NCI-H2227 (cell line): ENCODE measurements around the gene NFATC2.

ENCODE experiments used
- DNase-seq: peaks from one replicate; lab custom pipeline; 2025; ENCODE audit not compliant: unreplicated experiment; lab: John Stamatoyannopoulos, UW

Gene NFATC2

GRCh38 chr20:51382111-51382985 is 160.2 kb downstream of the NFATC2 start:
- no peak for DNase-seq

- DNase-seq, result no peak
Observed at GRCh38 chr20:51381557-51381956, 161.0 kb downstream of the NFATC2 start.

- no peak for DNase-seq
Observed at GRCh38 chr20:51380401-51381385, 161.8 kb downstream of the NFATC2 start.

GRCh38 chr20:51379601-51380341 is 162.7 kb downstream of the NFATC2 start:
- DNase-seq, result no peak

- DNase-seq, result no peak
Observed at GRCh38 chr20:51378171-51378928, 164.2 kb downstream of the NFATC2 start.

GRCh38 chr20:51377132-51377531 is 165.4 kb downstream of the NFATC2 start:
- DNase-seq, result no peak

- no peak for DNase-seq
Observed at GRCh38 chr20:51376111-51376510, 166.4 kb downstream of the NFATC2 start.

- no peak for DNase-seq
Observed at GRCh38 chr20:51375561-51375960, 167.0 kb downstream of the NFATC2 start.

- DNase-seq, result no peak
Observed at GRCh38 chr20:51374961-51375360, 167.6 kb downstream of the NFATC2 start.

- DNase-seq, result no peak
Observed at GRCh38 chr20:51374456-51374830, 168.1 kb downstream of the NFATC2 start.

- DNase-seq, result no peak
Observed at GRCh38 chr20:51373713-51374455, 168.6 kb downstream of the NFATC2 start.

- no peak for DNase-seq
Observed at GRCh38 chr20:51372966-51373365, 169.6 kb downstream of the NFATC2 start.

- peak; percentile 37 for DNase-seq
Observed at GRCh38 chr20:51372176-51372803, 170.2 kb downstream of the NFATC2 start.

GRCh38 chr20:51371720-51372119 is 170.8 kb downstream of the NFATC2 start:
- DNase-seq, result no peak

GRCh38 chr20:51369503-51369902 is 173.0 kb downstream of the NFATC2 start:
- no peak for DNase-seq

GRCh38 chr20:51368461-51369211 is 173.9 kb downstream of the NFATC2 start:
- DNase-seq, result no peak

GRCh38 chr20:51366155-51366886 is 176.2 kb downstream of the NFATC2 start:
- no peak for DNase-seq

- DNase-seq, result no peak
Observed at GRCh38 chr20:51365670-51366069, 176.8 kb downstream of the NFATC2 start.
